H9 (cell line): ENCODE results near the gene ISM2. TPM values are rescaled to one million over a fixed set of nuclear protein-coding genes. Genes with fewer than 3 reads are reported as not detected.

Source experiments
- DNase-seq: peaks from one replicate; pipeline ENCODE4 v3.0.0-alpha.2; 2017
- H2AFZ ChIP-seq: one replicate; pipeline ENCODE4 v1.6.1; 2013; ENCODE audit warnings: mild to moderate bottlenecking, low read length, control low read depth, moderate library complexity
- H2AK5ac ChIP-seq: 2 replicates; pipeline ENCODE4 v1.6.1; 2013; ENCODE audit warnings: low read length, control low read depth, mixed read lengths; ENCODE audit not compliant: insufficient read length
- H2BK120ac ChIP-seq: one replicate; pipeline ENCODE4 v1.6.1; 2013; ENCODE audit warnings: low read depth, mild to moderate bottlenecking, low read length, control low read depth, inconsistent platforms; ENCODE audit not compliant: poor library complexity, severe bottlenecking
- H2BK12ac ChIP-seq: 2 replicates; pipeline ENCODE4 v1.6.1; 2013; ENCODE audit warnings: low read length, control low read depth, mixed read lengths, low read depth; ENCODE audit not compliant: insufficient read length
- H2BK15ac ChIP-seq: 2 replicates; pipeline ENCODE4 v1.6.1; 2013; ENCODE audit warnings: low read depth, low read length, control low read depth
- H2BK20ac ChIP-seq: one replicate; pipeline ENCODE4 v1.6.1; 2013; ENCODE audit warnings: low read depth, mild to moderate bottlenecking, low read length, control low read depth, inconsistent platforms; ENCODE audit not compliant: poor library complexity, severe bottlenecking
- H2BK5ac ChIP-seq: 2 replicates; pipeline ENCODE4 v1.6.1; 2013; ENCODE audit warnings: low read length, control low read depth, mixed read lengths; ENCODE audit not compliant: insufficient read length
- H3K14ac ChIP-seq: 2 replicates; pipeline ENCODE4 v1.6.1; 2013; ENCODE audit warnings: low read length, control low read depth; ENCODE audit not compliant: insufficient read depth
- H3K18ac ChIP-seq: 2 replicates; pipeline ENCODE4 v1.6.1; 2013; ENCODE audit warnings: low read depth, mild to moderate bottlenecking, mixed read lengths, low read length, control low read depth; ENCODE audit not compliant: insufficient read length
- H3K23ac ChIP-seq: 2 replicates; pipeline ENCODE4 v1.6.1; 2013; ENCODE audit warnings: low read length, control low read depth, mixed read lengths, low read depth; ENCODE audit not compliant: insufficient read length
- H3K23me2 ChIP-seq: 2 replicates; pipeline ENCODE4 v1.6.1; 2013; ENCODE audit warnings: low read depth, mild to moderate bottlenecking, mixed read lengths, low read length, control low read depth; ENCODE audit not compliant: insufficient read length, poor library complexity, severe bottlenecking
- H3K27ac ChIP-seq: 2 replicates; pipeline ENCODE4 v1.5.1; 2013; ENCODE audit warnings: low read length, control low read depth, mixed read lengths, low read depth; ENCODE audit not compliant: insufficient read length
- H3K27me3 ChIP-seq: 2 replicates; pipeline ENCODE4 v1.6.1; 2013; ENCODE audit warnings: low read length, control low read depth, inconsistent platforms; ENCODE audit not compliant: insufficient read depth
- H3K4ac ChIP-seq: 2 replicates; pipeline ENCODE4 v1.6.1; 2013; ENCODE audit warnings: low read depth, mild to moderate bottlenecking, control low read depth, inconsistent platforms, low read length, moderate library complexity
- H3K4me1 ChIP-seq: 2 replicates; pipeline ENCODE4 v1.6.1; 2013; ENCODE audit warnings: low read length, control low read depth, inconsistent platforms; ENCODE audit not compliant: insufficient read depth
- H3K4me2 ChIP-seq: 2 replicates; pipeline ENCODE4 v1.6.1; 2013; ENCODE audit warnings: low read length, control low read depth, mixed read lengths; ENCODE audit not compliant: insufficient read length, insufficient read depth
- H3K56ac ChIP-seq: 2 replicates; pipeline ENCODE4 v1.6.1; 2013; ENCODE audit warnings: low read depth, mild to moderate bottlenecking, mixed read lengths, low read length, control low read depth; ENCODE audit not compliant: insufficient read length
- H3K79me1 ChIP-seq: 2 replicates; pipeline ENCODE4 v1.6.1; 2013; ENCODE audit warnings: low read depth, mild to moderate bottlenecking, moderate library complexity, low read length, control low read depth, inconsistent platforms; ENCODE audit not compliant: insufficient read depth, poor library complexity, severe bottlenecking
- H3K79me2 ChIP-seq: 2 replicates; pipeline ENCODE4 v1.6.1; 2013; ENCODE audit warnings: low read length, control low read depth, inconsistent platforms; ENCODE audit not compliant: insufficient read depth
- H3K9ac ChIP-seq: 2 replicates; pipeline ENCODE4 v1.6.1; 2013; ENCODE audit warnings: low read length, control low read depth, mixed read lengths; ENCODE audit not compliant: insufficient read length; ENCODE audit errors: extremely low read depth
- H3K9me3 ChIP-seq: one replicate; pipeline ENCODE4 v1.6.1; 2013; ENCODE audit warnings: low read depth, low read length, inconsistent platforms; ENCODE audit not compliant: control insufficient read depth
- H3T11ph ChIP-seq: one replicate; pipeline ENCODE4 v1.6.1; 2013; ENCODE audit warnings: mild to moderate bottlenecking, low read length, control low read depth, inconsistent platforms
- H4K20me1 ChIP-seq: one replicate; pipeline ENCODE4 v1.6.1; 2013; ENCODE audit not compliant: control insufficient read depth, insufficient read length, insufficient read depth
- H4K5ac ChIP-seq: 2 replicates; pipeline ENCODE4 v1.6.1; 2013; ENCODE audit warnings: low read depth, mild to moderate bottlenecking, mixed read lengths, low read length, control low read depth; ENCODE audit not compliant: insufficient read length
- H4K8ac ChIP-seq: replicated peaks from 2 replicates; pipeline ENCODE4 v1.6.1; 2013; ENCODE audit warnings: low read length, control low read depth, mixed read lengths, low read depth; ENCODE audit not compliant: insufficient read length
- H4K91ac ChIP-seq: 2 replicates; pipeline ENCODE4 v1.6.1; 2013; ENCODE audit warnings: low read depth, mild to moderate bottlenecking, moderate library complexity, mixed read lengths, low read length, control low read depth; ENCODE audit not compliant: insufficient read length
- H3K27ac Mint-ChIP-seq, 3 experiments: 2 replicates in 2 of 3; 3 replicates in 1 of 3; pipeline ENCODE4 v1.8.0; 2020 to 2021; ENCODE audit warnings: mixed read lengths in 3 of 3, mild to moderate bottlenecking in 1 of 3, moderate library complexity in 1 of 3
- H3K27me3 Mint-ChIP-seq: 2 replicates; pipeline ENCODE4 v1.8.0; 2021; ENCODE audit warnings: low read depth, mild to moderate bottlenecking, moderate library complexity, mixed read lengths
- H3K36me3 Mint-ChIP-seq, 3 experiments: 2 replicates in 2 of 3; 3 replicates in 1 of 3; pipeline ENCODE4 v1.8.0; 2020 to 2021; ENCODE audit warnings: low read depth in 3 of 3, mixed read lengths in 3 of 3; ENCODE audit not compliant: insufficient read depth in 1 of 3
- H3K4me1 Mint-ChIP-seq, 2 experiments: 2 replicates each; pipeline ENCODE4 v1.8.0; 2020; ENCODE audit warnings: mixed read lengths in 2 of 2
- H3K4me3 Mint-ChIP-seq, 2 experiments: 2 replicates in 1 of 2; 3 replicates in 1 of 2; pipeline ENCODE4 v1.8.0; 2020 to 2021; ENCODE audit warnings: mild to moderate bottlenecking in 2 of 2, mixed read lengths in 2 of 2, moderate library complexity in 1 of 2
- H3K9me3 Mint-ChIP-seq, 2 experiments: 2 replicates in 1 of 2; 3 replicates in 1 of 2; pipeline ENCODE4 v1.8.0; 2020; ENCODE audit warnings: mild to moderate bottlenecking in 2 of 2, mixed read lengths in 2 of 2, moderate library complexity in 1 of 2
- WGBS: extraction: QIAGEN DNeasy Blood & Tissue Kit; methylation state at CpG from one replicate; pipeline ENCODE4 v1.1.7; 2013; ENCODE audit warnings: missing lambda C conversion rate, low lambda C conversion rate, mixed read lengths; ENCODE audit not compliant: insufficient read length; ENCODE audit errors: extremely low coverage; 5-methylcytosine and 5-hydroxymethylcytosine counted together
- total RNA-seq: library from RNA; stranded (reverse); gene quantifications from 2 replicates; pipeline ENCODE4 v1.2.1, GENCODE V29; 2021
- TF ChIP-seq, protein P1 (sequence below): fragments of 200-600 bp; sonication (generic); conservative IDR thresholded peaks from 3 replicates; pipeline ENCODE4 v1.8.0; 2021; ENCODE audit warnings: antibody characterized with exemption, mild to moderate bottlenecking

ISM2 gene
- total RNA-seq, 1 experiment from 2014 or later, result 0.39 TPM

DNA sequence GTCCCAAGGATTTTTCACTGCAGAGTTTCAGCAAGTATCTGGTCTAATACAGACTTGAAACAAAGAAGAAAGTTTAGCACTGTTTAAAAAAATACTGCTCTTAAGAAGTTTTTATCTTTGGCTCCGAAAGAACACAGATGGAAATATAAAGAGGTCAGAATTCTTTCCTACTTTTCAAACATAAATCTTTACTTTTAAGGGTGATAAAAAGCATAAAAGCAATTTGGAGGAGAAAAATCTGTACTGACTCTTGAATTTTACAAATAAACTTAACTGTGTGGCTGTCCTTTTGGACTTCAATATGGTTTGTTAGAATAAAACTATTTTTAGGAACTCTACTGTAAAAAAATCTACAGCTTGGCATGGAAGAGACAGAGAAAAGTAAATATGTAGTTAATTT, 27.6 kb upstream of the ISM2 start:
- no peak overlapping the region for H4K91ac ChIP-seq
- H2BK12ac ChIP-seq, result no peak overlapping the region
- no peak overlapping the region for H2BK20ac ChIP-seq
- no peaks in the 10 kb centered on the region for H3K27me3 ChIP-seq
- no peak overlapping the region for H2BK15ac ChIP-seq
- no peaks in the 10 kb centered on the region for H3K23me2 ChIP-seq
- no peak overlapping the region for H3K56ac ChIP-seq
- no peak overlapping the region for H3T11ph ChIP-seq
- H3K9me3 Mint-ChIP-seq, result no peaks in the 10 kb centered on the region
- no peak overlapping the region for H3K4me2 ChIP-seq
- no peaks in the 10 kb centered on the region for H4K20me1 ChIP-seq
- no peak overlapping the region for H3K9ac ChIP-seq
- H3K36me3 Mint-ChIP-seq, result peaks cover under 1 to 7% (median 5%) of the 10 kb centered on the region in 3 experiments; a peak in 2 of 7 replicates
- no peak for DNase-seq
- H3K23ac ChIP-seq, result no peak overlapping the region
- H3K4me1 ChIP-seq, result no peaks in the 10 kb centered on the region
- H3K18ac ChIP-seq, result no peak overlapping the region
- no peaks in the 10 kb centered on the region for H3K79me2 ChIP-seq
- H4K5ac ChIP-seq, result no peak overlapping the region
- no CpG with 5 or more reads among the region's 1 CpG for WGBS
- no peak overlapping the region for H3K4ac ChIP-seq
- H3K27ac Mint-ChIP-seq, result no peak overlapping the region
- no peak overlapping the region for H4K8ac ChIP-seq
- no peaks in the 10 kb centered on the region for H3K9me3 ChIP-seq
- TF ChIP-seq, protein P1, sequence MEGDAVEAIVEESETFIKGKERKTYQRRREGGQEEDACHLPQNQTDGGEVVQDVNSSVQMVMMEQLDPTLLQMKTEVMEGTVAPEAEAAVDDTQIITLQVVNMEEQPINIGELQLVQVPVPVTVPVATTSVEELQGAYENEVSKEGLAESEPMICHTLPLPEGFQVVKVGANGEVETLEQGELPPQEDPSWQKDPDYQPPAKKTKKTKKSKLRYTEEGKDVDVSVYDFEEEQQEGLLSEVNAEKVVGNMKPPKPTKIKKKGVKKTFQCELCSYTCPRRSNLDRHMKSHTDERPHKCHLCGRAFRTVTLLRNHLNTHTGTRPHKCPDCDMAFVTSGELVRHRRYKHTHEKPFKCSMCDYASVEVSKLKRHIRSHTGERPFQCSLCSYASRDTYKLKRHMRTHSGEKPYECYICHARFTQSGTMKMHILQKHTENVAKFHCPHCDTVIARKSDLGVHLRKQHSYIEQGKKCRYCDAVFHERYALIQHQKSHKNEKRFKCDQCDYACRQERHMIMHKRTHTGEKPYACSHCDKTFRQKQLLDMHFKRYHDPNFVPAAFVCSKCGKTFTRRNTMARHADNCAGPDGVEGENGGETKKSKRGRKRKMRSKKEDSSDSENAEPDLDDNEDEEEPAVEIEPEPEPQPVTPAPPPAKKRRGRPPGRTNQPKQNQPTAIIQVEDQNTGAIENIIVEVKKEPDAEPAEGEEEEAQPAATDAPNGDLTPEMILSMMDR, result no peak
- H3K27ac ChIP-seq, result no peak overlapping the region
- no peak overlapping the region for H3K4me3 Mint-ChIP-seq
- H2BK120ac ChIP-seq, result no peak overlapping the region
- no peaks in the 10 kb centered on the region for H3K4me1 Mint-ChIP-seq
- H2BK5ac ChIP-seq, result no peak overlapping the region
- no peak overlapping the region for H2AK5ac ChIP-seq
- no peak overlapping the region for H2AFZ ChIP-seq
- no peaks in the 10 kb centered on the region for H3K27me3 Mint-ChIP-seq
- no peak overlapping the region for H3K14ac ChIP-seq
- H3K79me1 ChIP-seq, result peaks cover 4% of the 10 kb centered on the region
